NCI-H2171 treated with DMSO at 0.1 percent for 48 hours (cell line): ENCODE measurements around the gene THUMPD3.

ENCODE experiments used
- DNase-seq: peaks from one replicate; lab custom pipeline; 2025; lab: John Stamatoyannopoulos, UW

The THUMPD3 gene

DNA sequence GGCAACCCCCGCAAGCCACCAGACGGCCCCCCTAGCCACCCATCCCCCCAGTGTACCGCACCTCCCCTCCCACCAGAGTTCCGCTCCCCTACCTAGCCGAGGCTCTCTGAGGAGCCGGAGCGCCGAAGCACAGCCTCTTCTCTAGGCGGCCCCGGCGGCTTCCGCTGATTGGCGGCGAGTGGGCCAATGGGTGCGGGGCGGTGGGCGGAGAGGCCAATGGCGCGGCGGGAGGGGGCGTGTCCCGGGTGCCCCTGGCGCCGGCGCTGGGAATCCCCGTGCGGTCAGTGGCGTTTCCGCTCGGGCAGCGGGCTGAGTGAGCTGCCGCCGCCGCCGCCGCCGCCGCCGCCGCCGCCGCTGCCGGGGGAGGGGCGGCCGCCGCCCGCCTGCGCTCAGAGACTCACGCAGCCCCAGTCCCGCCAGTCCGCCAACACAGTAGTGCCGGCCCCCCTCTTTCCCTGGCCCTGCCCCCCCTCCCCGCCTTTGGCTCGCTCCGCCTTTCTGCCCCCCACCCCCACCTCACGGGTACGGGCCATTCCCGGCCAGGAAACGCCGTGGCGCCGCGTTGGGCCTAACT, 34.6 kb downstream of the THUMPD3 start, which contains the start of gene SETD5:
Gene SETD5, plus strand, starts transcription at position 284 of the 574 bp plus-strand sequence. CDS start 31,324 bp downstream, outside the sequence.
- peak; percentile 81 for DNase-seq

DNA sequence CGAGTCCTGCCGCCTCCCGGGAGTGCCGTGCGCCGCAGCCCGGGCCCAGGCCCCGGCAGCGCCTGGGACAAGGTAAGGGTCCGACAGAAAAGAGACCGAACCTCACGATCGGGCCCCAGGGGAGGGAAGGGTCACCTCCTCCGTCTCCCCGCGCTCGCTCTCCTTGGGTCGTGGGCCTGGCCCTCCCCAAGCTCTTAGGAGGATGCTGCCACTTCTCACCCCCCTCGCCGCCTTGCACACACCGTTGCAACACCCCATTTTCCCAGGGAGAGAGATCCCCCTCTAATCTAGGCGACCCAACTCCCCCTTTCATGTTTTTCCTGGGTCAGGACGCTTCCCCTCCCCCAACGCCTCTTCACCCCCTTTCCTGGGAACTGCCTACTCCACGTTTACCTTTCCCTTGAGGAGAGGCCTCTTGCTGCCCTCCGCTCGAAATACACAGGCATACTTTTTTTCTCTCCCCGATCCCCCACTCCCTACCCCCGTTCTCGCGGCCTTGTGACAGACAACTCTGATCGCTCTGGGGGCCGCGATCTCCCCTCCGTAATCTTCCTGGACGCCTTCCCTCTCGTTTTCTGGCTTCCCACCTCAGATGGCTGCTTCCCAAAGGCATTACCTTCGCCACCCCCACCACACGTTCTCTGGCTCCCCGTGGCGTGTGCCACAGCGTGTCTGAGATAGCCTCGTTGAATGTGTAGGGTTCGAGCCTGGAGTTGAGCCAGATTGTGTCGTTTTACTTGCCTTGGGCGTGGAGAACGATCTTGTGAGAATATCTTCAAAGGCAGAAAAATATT, 35.2 kb downstream of the THUMPD3 start:
- peak; percentile 38 for DNase-seq

DNA sequence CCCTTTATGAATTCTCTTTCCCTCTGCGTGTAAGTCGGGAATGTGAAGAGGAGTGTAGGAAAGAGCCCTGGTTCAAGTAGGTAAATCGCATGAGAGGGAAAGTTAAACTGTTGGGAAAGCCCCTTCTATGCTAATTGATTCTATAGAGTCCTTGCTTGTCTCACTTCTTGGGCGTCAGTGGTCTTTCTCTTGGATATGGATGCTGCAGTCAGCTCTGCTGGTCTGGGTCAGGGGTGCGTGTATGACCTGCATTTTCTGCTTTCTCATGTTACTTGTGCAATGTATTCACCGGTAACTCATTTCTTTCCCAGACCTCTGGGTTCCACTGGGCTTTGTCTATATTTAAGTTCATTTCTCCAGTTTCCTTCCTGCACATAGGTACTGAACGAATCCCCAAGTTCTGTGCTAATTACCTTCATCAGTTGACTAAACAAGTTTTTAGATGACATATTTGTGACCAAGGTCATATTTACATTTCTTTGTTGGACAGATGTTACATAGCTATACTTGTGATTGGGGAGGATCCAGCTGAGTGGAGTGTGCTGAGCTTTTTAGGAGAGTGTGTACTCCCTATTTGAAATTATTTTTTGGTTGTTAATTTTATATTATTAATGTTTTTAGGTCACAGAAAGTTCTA, 36.0 kb downstream of the THUMPD3 start:
- DNase-seq: peak; percentile 36

DNA sequence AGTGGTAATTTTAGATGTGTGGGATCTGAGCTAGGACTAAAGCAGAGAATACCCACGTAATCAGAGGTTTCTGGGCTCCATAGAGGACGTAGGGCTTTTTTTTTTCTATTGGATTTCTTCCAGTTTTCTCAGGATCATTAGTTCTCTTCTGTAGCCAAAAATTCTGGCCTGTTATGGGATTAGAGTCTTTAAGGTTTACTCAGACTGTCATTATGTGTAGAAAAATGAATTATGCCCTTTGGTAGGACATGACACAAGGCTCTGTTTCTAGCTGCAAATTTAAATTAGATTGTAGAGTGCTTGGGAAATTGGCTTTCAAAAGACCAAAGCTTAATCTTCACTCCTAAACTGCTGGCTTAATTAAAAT, 36.5 kb downstream of the THUMPD3 start:
- DNase-seq: no peak

DNA sequence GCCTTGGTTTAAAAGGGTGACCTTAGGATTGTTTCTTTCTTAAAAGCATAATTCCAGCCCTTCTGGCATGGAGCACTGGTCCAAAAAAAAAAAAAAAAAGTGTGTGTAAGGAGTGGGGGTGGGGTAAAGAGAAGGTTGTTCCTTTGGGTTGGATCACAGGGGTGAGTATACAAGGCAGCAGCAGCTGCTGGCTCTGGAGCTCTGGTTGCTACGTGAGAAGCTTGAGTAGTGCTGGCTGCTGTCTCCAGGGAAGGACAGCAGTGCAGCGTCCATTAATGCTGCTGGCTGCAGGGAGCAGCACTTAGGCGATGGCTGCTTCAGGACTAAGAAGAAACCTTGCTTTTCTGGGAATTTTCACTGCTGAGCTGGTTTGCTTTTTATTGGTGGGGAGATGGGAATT, 36.9 kb downstream of the THUMPD3 start:
- DNase-seq: peak; percentile 87

DNA sequence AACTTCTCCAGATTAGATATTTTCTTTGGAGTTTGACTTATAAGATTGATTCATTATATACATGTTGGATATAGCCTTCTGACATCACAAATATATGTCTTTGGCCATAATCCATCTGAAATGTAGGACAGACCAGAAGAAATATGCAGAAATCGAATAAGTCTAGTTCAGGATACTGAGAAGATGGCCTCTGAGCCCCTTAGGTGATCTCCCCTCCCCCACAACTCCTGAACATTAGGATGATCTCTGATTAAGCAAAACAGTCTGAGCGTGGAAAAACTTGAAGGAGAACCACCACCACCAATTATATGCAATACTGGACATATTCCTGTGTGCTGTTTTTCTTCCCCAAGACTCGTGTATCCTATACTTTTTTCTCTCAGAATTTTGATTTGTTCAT, 37.8 kb downstream of the THUMPD3 start:
- DNase-seq: no peak

DNA sequence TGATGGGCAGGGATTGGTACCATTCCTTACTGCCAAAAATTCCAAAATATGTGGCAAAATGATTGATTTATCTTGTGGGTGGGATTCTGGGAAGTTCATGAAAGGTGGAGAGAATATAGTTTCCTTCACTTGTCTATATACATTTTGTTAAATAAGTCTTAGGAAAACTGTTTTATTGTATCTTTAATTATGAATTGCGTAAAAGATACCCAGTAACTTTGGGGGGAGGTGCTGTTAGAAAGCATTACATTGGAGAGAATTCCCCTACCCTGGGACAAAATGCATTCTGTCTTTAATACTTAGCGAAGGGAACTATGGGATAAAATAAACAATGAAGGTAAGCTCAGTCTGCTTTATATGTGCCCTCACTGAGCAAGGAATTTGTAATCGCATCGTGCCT, 39.1 kb downstream of the THUMPD3 start:
- DNase-seq: no peak

DNA sequence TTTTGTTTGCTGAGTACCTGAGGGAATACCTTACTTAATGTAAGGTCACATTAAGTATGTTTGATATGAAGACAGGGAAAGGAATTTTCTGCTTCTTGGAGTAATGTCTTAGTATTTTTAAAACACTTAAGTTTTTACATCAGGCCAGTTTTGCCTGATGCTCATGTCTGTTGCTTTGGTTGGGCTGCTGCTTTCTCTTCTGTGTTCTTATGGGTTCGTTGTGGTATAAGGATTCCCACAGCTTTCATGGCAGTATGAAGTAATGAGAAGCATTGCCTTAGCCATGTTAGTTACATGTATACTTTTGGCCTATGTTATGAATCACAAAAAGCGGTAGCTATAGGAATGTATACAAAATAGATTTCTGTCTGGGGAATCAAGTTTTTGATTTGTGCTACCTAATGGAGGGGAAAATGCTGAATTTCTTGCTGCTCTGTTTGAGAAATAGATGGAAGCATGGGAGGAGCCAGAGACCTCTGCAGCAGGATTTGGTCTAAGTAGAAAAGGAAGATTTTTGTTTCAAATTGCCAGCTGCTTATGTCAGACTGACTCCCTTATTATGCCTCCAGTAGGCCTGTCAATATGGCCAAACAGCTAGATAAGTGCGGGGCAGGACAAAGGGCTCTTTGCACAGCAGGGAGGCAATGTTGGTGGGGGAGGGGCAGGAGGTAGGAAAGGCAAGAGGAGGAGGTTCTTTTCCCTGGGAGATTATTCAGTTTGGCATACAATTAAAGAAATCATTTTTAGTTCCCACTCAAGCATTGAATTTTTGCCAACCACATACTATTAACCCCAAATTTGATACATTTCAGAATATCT, 39.8 kb downstream of the THUMPD3 start:
- peak; percentile 25 for DNase-seq

DNA sequence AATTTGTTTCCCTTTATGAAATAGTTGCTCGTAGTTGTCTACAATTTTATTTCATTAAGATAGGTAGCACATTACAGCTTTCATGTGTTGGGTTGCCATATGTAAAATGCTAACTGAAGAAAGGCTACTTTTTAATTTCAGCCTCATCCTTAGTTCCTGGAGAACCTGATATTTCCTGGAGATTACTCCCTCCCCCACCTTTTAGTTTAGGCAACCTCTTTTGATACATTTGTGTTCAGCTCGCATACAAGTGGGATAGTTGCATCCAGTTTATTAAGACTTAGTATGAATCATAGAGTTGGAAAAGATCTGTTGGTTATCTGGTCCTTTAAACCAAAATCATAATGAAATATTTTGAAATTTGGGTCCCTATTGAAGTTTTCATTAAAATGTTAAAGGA, 40.6 kb downstream of the THUMPD3 start:
- no peak for DNase-seq

DNA sequence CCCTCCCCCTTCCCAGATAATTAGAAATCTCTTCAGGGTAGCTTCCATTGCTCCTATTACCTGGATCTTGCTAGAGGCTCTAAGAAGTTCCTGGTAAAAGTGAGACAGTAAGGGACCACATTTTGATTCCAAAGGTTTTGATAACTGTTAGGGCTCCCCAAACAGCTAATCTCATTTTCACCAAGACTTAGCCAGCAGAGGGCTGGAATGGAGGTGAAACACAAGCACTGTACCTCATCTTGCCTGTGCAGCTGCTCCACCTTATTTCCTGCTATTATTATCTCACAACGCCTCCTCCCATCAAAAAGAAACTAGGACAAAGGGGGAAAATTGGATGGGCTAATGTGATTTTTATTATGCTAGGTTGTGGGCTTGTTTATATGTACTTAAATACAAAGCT, 41.8 kb downstream of the THUMPD3 start:
- peak; percentile 16 for DNase-seq

DNA sequence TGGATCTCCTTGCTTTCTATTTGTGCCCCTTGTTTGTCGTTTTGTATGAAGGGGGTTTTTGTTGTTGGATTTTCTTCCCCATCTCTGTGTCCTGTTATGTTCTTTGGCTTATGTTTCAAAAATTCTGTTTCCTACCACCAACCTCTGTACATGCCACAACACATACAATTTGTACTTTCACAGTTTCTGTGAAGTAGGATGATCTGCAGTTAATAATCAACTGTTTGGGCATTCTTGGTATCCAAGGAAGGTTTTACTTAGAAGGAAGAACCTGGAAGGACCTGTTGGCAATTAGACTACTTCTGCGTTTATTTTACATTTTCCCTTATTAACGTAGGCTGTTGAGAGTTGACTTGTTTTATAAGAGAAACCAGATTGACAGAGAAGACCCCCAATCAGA, 42.9 kb downstream of the THUMPD3 start:
- DNase-seq: no peak

DNA sequence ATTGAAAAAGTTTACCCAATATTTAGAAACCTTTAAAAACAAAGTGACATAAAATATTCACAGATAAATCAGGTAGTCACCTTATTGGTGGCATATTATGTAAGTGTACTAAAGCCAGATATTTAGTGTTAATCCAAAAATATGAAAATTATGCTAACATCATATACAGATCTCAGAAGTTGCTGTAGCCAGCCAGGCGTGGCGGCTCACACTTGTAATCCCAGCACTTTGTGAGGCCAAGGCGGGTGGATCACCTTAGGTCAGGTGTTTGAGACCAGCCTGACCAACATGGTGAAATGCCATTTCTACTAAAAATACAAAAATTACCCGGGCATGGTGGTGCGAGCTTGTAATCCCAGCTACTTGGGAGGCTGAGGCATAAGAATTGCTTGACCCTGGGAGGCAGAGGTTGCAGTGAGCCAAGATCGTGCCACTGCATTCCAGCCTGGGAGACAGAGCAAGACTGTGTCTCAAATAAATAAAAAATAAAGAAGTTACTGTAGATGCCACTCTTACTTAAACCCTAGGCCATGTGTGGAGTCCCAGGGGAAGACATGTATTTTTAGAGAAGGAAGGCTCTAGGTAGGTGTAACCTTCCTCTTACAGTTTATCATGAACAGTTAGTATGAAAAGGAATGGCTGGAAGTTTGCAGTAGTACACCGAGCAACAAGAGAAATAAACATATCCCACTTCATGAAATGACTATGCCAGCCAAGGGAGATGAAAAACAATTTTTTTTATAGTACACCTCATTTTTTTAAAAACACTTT, 44.2 kb downstream of the THUMPD3 start:
- no peak for DNase-seq

DNA sequence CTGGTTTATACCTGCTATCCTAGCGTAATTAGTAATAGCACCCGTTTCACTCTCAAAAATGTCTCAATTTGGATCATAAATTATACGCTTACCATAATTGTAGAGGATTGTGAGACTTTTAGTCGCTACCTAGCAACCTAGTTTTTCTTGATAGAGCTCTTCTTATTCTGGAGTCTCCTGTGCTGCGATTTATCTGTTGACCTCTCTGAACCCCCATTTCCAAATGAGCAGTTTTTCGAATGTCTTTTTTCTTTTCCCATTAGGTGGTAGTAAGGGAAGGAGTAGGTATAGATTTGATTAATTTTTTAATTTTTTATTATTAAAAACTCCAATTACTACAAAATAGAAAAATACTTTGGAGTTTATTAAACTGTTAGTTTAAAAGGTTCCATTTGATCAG, 45.2 kb downstream of the THUMPD3 start:
- DNase-seq: no peak

DNA sequence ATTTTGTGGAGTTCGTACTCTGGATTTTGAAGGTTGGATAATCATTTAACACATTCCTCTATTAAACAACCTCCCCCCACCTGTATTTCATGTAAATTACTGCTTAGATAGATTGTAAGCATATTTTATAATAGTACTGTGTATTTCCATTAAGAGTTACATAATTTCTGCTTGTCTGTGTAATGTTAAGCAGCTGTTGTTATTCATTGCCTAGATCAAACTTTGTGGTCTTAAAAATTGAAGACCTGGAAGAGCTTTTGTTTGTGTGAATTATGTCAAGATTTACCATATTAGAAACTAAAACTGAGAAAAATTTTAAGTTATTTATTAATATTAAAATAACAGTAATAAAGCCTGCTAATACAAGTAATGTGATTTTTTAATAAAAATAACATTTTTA, 45.7 kb downstream of the THUMPD3 start:
- DNase-seq: no peak

DNA sequence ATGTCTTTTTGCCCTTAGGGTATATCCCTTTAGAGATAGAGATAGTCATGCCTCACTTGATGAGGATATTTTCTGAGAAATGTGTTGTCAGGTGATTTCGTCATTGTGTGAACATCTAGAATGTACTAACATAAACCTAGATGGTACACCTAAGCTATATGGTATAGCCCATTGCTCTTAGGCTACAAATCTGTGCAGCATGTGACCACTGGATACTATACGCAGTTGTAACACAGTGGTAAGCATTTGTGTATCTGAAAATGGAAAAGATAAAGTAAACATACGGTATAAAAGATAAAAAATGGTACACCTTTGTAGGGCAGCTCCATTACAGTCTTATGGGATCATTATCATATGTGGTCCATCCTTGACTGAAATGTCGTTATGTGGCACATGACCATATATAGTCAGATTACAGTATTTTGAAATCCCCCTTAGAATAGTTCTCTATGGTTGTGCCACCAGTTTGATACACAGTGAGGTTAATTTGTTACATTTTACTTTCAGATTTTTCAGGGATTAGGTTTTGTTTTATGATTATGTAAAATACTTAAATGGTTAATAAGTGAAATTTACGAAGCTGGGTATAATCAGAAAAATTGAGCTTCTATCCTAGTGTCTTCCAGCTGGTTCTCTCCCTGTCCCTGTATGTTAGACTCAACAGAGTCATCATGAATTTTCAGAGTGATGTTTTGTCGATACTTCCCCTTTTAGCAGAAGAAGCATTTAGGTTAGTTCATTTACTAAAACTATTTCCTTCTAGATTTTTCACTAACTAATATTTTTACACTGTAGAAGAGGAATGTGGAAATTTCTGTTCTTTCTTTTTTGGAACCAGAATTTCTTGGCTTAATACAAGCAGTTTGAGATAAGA, 47.4 kb downstream of the THUMPD3 start:
- no peak for DNase-seq

DNA sequence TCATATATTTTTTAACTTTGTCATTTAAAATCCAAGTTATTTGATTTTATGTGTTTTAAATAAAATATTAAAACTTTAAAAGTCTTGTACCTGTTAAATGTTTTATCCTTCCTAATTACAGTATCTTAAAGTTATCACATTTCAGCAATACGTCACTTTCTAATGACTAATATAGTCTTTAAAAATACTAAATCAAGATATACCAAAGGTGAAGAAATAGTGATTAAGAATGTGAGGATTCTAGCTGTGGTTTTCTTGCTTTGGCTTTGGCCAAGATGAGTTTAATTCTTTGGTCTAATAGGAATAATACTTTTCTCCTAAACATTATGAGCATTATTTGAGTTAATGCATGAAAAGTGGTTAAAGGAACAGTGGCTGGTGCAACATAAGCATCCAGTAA, 48.4 kb downstream of the THUMPD3 start:
- DNase-seq: no peak

DNA sequence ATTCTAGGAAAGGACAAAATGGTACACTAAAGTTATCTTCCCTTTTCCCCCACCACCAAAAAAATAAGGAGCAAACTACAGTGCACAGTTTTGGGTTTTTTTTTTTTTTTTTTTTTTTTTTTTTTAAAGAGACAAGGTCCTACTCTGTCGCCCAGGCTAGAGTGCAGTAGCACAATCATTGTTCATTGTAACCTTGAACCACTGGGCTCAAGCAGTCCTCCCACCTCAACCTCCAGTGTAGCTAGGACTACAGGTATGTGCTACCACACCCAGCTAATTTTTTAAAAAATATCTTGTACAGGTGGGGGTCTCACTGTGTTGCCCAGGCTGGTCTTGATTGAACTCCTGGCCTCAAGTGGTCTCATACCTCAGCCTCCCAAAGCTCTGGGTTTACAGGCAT, 49.4 kb downstream of the THUMPD3 start:
- no peak for DNase-seq

DNA sequence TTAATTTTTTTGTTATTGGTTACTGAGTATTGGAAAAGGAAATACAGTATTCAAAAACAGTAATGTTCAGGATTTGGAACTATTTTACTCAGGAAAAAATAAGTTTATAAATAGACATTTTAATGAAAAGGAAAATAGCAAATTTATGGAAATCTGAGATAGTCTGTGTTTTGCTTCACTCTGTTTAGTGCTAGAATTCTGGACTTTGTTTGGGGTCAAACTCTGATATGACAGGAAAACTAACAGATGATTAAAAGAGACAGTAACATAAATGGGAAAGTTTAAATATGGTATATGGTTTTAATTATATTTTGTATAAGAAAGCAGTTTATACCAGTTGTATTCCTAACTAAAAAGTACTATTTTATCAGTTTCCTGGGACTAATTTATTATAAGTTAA, 52.0 kb downstream of the THUMPD3 start:
- DNase-seq: no peak

DNA sequence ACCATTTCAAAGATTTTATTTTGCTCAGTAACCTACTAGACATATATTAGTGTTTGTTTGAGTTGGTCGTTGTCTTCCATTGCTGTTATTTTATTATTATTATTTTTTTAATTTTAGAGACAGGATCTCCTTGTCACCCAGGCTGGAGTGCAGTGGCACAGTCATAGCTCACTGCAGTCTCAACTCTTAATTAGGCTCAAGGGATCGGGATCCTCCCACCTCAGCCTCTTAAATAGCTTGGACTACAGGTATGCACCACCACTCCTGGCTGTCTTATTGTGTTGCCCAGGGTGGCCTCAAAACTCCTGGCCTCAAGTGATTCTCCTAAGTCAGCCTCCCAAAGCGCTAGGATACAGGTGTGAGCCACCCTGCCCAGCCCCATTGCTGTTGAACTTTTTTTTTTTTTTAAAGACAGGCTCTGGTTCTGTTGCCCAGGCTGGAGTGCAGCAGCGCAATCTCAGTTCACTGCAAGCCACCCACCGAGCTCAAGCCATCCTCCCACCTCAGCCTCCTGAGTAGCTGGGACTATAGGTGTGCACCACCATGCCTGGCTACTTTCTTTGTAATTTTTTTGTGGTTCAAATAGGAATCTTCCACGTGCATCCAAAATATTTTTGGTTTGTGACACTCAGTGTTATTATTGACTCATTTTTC, 52.8 kb downstream of the THUMPD3 start:
- no peak for DNase-seq

DNA sequence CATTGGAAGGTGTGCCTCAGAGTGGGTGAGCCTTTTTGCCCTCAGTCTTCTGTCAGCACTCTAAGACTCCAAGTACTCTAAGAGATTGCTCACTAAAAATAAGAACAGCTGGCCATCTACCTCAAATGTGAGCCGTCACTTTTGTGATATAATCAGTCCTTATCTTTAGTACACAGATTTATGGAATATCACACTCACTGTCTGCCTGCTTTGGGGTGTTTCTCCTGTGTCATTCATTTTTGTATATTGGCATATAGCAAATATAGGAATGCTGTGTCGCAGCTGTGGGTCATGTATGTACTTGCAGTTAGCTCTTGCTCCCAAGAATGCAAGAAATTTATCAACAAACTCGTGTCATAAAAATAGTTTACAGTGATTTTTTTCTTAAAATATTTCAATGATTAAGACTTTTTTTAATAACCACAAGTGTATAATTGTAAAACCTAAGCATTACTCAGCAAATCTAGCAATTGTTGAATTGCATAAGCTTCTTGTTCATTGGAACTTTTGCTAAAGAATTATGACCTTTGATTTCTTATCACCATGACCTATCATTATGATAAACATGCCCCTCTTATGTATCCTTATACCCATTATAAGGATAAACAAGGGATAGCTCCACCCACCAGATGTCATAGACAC, 53.4 kb downstream of the THUMPD3 start:
- no peak for DNase-seq
